Nephron (organoid): Measurements from ENCODE around the gene ZNF296.
A peak's percentile ranks its signal among the peaks of the same experiment; 100 is the strongest.
"Not testable (repeated sequence)": the region's sequence is repeated elsewhere in the genome, so short reads cannot be mapped to it uniquely, and the experiment has no call there.

Experiments used
- H3K27ac Mint-ChIP-seq, 3 experiments: 2 replicates each; pipeline ENCODE4 v1.8.0; 2020; ENCODE audit warnings: mixed read lengths in 3 of 3, mild to moderate bottlenecking in 2 of 3, moderate library complexity in 1 of 3
- H3K27me3 Mint-ChIP-seq: 2 replicates; pipeline ENCODE4 v1.8.0; 2021; ENCODE audit warnings: low read depth, mild to moderate bottlenecking, moderate library complexity, mixed read lengths
- H3K36me3 Mint-ChIP-seq: 2 replicates; pipeline ENCODE4 v1.8.0; 2020; ENCODE audit warnings: low read depth, mixed read lengths
- H3K4me1 Mint-ChIP-seq: 2 replicates; pipeline ENCODE4 v1.8.0; 2020; ENCODE audit warnings: mixed read lengths
- H3K4me3 Mint-ChIP-seq, 3 experiments: 2 replicates each; pipeline ENCODE4 v1.8.0; 2020; ENCODE audit warnings: mild to moderate bottlenecking in 3 of 3, mixed read lengths in 3 of 3, moderate library complexity in 2 of 3
- H3K9me3 Mint-ChIP-seq: 2 replicates; pipeline ENCODE4 v1.8.0; 2020; ENCODE audit warnings: mixed read lengths
- TF ChIP-seq, protein P1 (sequence below), 3 experiments: fragments of 200-600 bp; sonication (generic); IDR thresholded peaks; one replicate each; pipeline ENCODE4 v1.5.0; 2021; ENCODE audit warnings: antibody characterized with exemption in 3 of 3; ENCODE audit not compliant: unreplicated experiment in 3 of 3

The ZNF296 gene

GRCh38 chr19:45121827-45122345 is 45.6 kb upstream of the ZNF296 start:
- Mint-ChIP-seq H3K9me3 (no peaks in the 10 kb centered on the region), H3K4me1 (peaks cover 33% of the 10 kb centered on the region), H3K4me3 (no peak overlapping the region), H3K27me3 (no peaks in the 10 kb centered on the region), H3K36me3 (no peaks in the 10 kb centered on the region), H3K27ac (no peak overlapping the region)
- TF ChIP-seq, protein P1, sequence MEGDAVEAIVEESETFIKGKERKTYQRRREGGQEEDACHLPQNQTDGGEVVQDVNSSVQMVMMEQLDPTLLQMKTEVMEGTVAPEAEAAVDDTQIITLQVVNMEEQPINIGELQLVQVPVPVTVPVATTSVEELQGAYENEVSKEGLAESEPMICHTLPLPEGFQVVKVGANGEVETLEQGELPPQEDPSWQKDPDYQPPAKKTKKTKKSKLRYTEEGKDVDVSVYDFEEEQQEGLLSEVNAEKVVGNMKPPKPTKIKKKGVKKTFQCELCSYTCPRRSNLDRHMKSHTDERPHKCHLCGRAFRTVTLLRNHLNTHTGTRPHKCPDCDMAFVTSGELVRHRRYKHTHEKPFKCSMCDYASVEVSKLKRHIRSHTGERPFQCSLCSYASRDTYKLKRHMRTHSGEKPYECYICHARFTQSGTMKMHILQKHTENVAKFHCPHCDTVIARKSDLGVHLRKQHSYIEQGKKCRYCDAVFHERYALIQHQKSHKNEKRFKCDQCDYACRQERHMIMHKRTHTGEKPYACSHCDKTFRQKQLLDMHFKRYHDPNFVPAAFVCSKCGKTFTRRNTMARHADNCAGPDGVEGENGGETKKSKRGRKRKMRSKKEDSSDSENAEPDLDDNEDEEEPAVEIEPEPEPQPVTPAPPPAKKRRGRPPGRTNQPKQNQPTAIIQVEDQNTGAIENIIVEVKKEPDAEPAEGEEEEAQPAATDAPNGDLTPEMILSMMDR (IDR thresholded peaks at IDR 0.05; ENCODE audit: unreplicated experiment in 3 of 3) = no peak

GRCh38 chr19:45119582-45119981 is 43.3 kb upstream of the ZNF296 start:
- H3K27me3 Mint-ChIP-seq = no peaks in the 10 kb centered on the region
- no peak overlapping the region for H3K27ac Mint-ChIP-seq
- no peaks in the 10 kb centered on the region for H3K9me3 Mint-ChIP-seq
- peaks cover 54% of the 10 kb centered on the region for H3K4me1 Mint-ChIP-seq
- H3K4me3 Mint-ChIP-seq = no peak overlapping the region
- TF ChIP-seq, protein P1 (IDR thresholded peaks at IDR 0.05; ENCODE audit: unreplicated experiment in 3 of 3) = no peak
- H3K36me3 Mint-ChIP-seq = no peaks in the 10 kb centered on the region

GRCh38 chr19:45118591-45119355 is 42.5 kb upstream of the ZNF296 start:
- not testable (repeated sequence) for H3K36me3 Mint-ChIP-seq, H3K27ac Mint-ChIP-seq, H3K4me3 Mint-ChIP-seq, H3K9me3 Mint-ChIP-seq, H3K27me3 Mint-ChIP-seq
- H3K4me1 Mint-ChIP-seq = peaks cover 53% of the 10 kb centered on the region

DNA sequence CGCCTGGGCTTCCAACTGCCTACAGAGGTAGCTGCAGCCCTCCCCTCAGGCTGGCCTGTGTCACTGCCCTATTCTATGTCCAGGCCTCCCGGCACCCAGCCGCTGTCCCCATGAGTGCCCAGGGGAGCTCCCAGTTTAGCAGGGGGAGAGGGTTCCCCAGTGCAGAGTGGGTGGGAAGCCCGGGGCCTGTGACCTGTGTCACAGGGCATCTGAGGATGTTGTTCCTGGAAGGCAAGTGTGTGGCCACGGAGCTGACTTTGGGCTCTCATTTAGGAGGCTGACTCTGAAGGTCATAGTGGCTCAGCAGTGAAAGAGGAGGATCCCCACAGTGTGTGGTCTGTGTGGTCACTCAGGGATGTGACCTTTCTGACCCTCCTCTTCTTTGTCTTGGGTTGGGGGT is 41.8 kb upstream of the ZNF296 start:
- no peak overlapping the region for H3K4me3 Mint-ChIP-seq
- no peaks in the 10 kb centered on the region for H3K27me3 Mint-ChIP-seq
- peaks cover 50% of the 10 kb centered on the region for H3K4me1 Mint-ChIP-seq
- no peaks in the 10 kb centered on the region for H3K9me3 Mint-ChIP-seq
- H3K36me3 Mint-ChIP-seq = no peaks in the 10 kb centered on the region
- TF ChIP-seq, protein P1 (IDR thresholded peaks at IDR 0.05; ENCODE audit: unreplicated experiment in 3 of 3) = no peak
- H3K27ac Mint-ChIP-seq = peak overlapping the region in 1 of 3 experiments; percentile 49

DNA sequence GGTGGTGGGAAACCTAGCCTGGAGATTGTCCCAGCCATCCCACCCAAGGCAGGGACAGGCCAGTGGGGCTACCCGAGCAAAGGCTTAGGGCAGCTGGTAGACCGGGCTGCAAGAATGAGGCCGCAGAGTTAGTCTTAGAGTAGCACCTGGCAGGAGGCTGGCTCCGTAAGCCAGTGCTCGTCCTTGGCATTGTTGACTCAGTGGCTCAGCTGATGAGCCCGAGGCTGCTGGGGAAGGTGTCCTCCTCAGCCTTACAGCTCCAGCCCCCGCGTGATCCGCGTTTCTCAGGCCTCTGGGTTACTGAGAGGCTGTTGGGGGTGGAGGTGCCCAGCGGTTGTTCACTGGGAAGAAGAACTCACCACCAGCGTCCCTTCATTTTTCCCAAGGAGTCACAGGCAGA is 41.4 kb upstream of the ZNF296 start:
- Mint-ChIP-seq H3K4me3 (no peak overlapping the region), H3K36me3 (no peaks in the 10 kb centered on the region), H3K9me3 (no peaks in the 10 kb centered on the region), H3K4me1 (peaks cover 49% of the 10 kb centered on the region), H3K27me3 (no peaks in the 10 kb centered on the region), H3K27ac (peak overlapping the region in 1 of 3 experiments; percentile 49)
- TF ChIP-seq, protein P1 (IDR thresholded peaks at IDR 0.05; ENCODE audit: unreplicated experiment in 3 of 3) = no peak

- Mint-ChIP-seq H3K36me3 (no peaks in the 10 kb centered on the region), H3K27me3 (no peaks in the 10 kb centered on the region), H3K27ac (no peak overlapping the region), H3K9me3 (no peaks in the 10 kb centered on the region), H3K4me3 (no peak overlapping the region), H3K4me1 (peaks cover 44% of the 10 kb centered on the region)
- TF ChIP-seq, protein P1 (IDR thresholded peaks at IDR 0.05; ENCODE audit: unreplicated experiment in 3 of 3) = no peak
These were observed 40.9 kb upstream of the ZNF296 start for GRCh38 chr19:45117167-45117594.
